Activated naive CD8-positive, alpha-beta T cell treated with anti-CD3 and anti-CD28 coated beads, Interleukin-2, amount 10 ng/mL, durations not matched to agents 7 days and 5 days (primary cell): Measurements from ENCODE around the gene ADAP2. TPM values are rescaled to one million over a fixed set of nuclear protein-coding genes. Genes with fewer than 3 reads are reported as not detected.
A peak's percentile ranks its signal among the peaks of the same experiment; 100 is the strongest.
"Not testable (repeated sequence)": the region's sequence is repeated elsewhere in the genome, so short reads cannot be mapped to it uniquely, and the experiment has no call there.

ENCODE experiments used
- ATAC-seq: fragments of 150-1000 bp; cut with Tn5 transposase; one replicate; pipeline ENCODE4 v1.10.0; 2021; ENCODE audit warnings: low read depth, moderate library complexity
- POLR2A ChIA-PET: fragments of 350-600 bp; sonication (Branson Sonifier 250); formaldehyde crosslinking; loops from one replicate; lab custom pipeline; 2021; ENCODE audit warnings: antibody characterized with exemption; lab: Charles Lee
- DNase-seq: peaks from one replicate; pipeline ENCODE4 v3.0.0; 2021
- H3K27ac Mint-ChIP-seq: one replicate; pipeline ENCODE4 v1.8.0; 2022; ENCODE audit warnings: mild to moderate bottlenecking, mixed read lengths
- H3K27me3 Mint-ChIP-seq: one replicate; pipeline ENCODE4 v1.8.0; 2022; ENCODE audit warnings: mild to moderate bottlenecking, moderate library complexity, mixed read lengths
- H3K36me3 Mint-ChIP-seq: one replicate; pipeline ENCODE4 v1.8.0; 2021; ENCODE audit warnings: mild to moderate bottlenecking, mixed read lengths
- H3K4me1 Mint-ChIP-seq: one replicate; pipeline ENCODE4 v1.8.0; 2021; ENCODE audit warnings: mixed read lengths
- H3K4me3 Mint-ChIP-seq: one replicate; pipeline ENCODE4 v1.8.0; 2022; ENCODE audit warnings: mild to moderate bottlenecking, moderate library complexity, mixed read lengths
- H3K9me3 Mint-ChIP-seq: one replicate; pipeline ENCODE4 v1.8.0; 2021; ENCODE audit warnings: mixed read lengths
- total RNA-seq, 2 experiments: library from RNA; stranded (reverse); gene quantifications; one replicate each; pipeline ENCODE4 v1.2.3, GENCODE V29; 2021

ADAP2 gene
- total RNA-seq, 2 experiments from 2014 or later, result 2.2 to 2.4 TPM

- Mint-ChIP-seq H3K27me3 (peaks cover 63% of the 10 kb centered on the region), H3K36me3 (no peaks in the 10 kb centered on the region), H3K4me1 (peaks cover 5% of the 10 kb centered on the region), H3K27ac (no peak overlapping the region), H3K4me3 (peak overlapping the region; percentile 63), H3K9me3 (no peaks in the 10 kb centered on the region)
- DNase-seq (no peak), ATAC-seq (no peak)
- POLR2A ChIA-PET, result interaction anchor here (1.0 kb wide), 1 partner anchor 10 kb away, joined by 3 read pairs; no protein-coding TSS in a partner anchor
Measured at GRCh38 chr17:30920683-30921543, 832 bp upstream of the ADAP2 start.

- peak overlapping the region; percentile 57 for H3K4me3 Mint-ChIP-seq
- H3K27me3 Mint-ChIP-seq, result peaks cover 66% of the 10 kb centered on the region
- no peaks in the 10 kb centered on the region for H3K36me3 Mint-ChIP-seq
- ATAC-seq (peak; percentile 35), DNase-seq (peak; percentile 36)
- H3K27ac Mint-ChIP-seq, result no peak overlapping the region
- H3K4me1 Mint-ChIP-seq, result peaks cover 5% of the 10 kb centered on the region
- H3K9me3 Mint-ChIP-seq, result no peaks in the 10 kb centered on the region
- POLR2A ChIA-PET, result no interaction called here
Measured at GRCh38 chr17:30922235-30923030, 688 bp downstream of the ADAP2 start.

GRCh38 chr17:30924341-30924740, 2.6 kb downstream of the ADAP2 start:
- Mint-ChIP-seq H3K27me3 (peaks cover 58% of the 10 kb centered on the region), H3K4me3 (no peak overlapping the region), H3K9me3 (no peaks in the 10 kb centered on the region), H3K36me3 (no peaks in the 10 kb centered on the region), H3K4me1 (peaks cover 5% of the 10 kb centered on the region), H3K27ac (no peak overlapping the region)
- POLR2A ChIA-PET, result no interaction called here
- ATAC-seq, result no peak
- no peak for DNase-seq

- POLR2A ChIA-PET, result no interaction called here
- Mint-ChIP-seq H3K9me3 (no peaks in the 10 kb centered on the region), H3K27me3 (peaks cover 48% of the 10 kb centered on the region), H3K4me1 (peaks cover 5% of the 10 kb centered on the region), H3K27ac (no peak overlapping the region), H3K36me3 (no peaks in the 10 kb centered on the region), H3K4me3 (no peak overlapping the region)
- ATAC-seq, result no peak
- no peak for DNase-seq
Measured at GRCh38 chr17:30926516-30926915, 4.8 kb downstream of the ADAP2 start.

- peaks cover 2% of the 10 kb centered on the region for H3K4me1 Mint-ChIP-seq
- ATAC-seq (no peak), DNase-seq (no peak)
- no peak overlapping the region for H3K27ac Mint-ChIP-seq
- H3K4me3 Mint-ChIP-seq, result no peak overlapping the region
- POLR2A ChIA-PET, result no interaction called here
- H3K9me3 Mint-ChIP-seq, result no peaks in the 10 kb centered on the region
- no peaks in the 10 kb centered on the region for H3K36me3 Mint-ChIP-seq
- H3K27me3 Mint-ChIP-seq, result peaks cover 44% of the 10 kb centered on the region
Measured at GRCh38 chr17:30927756-30928155, 6.0 kb downstream of the ADAP2 start.

GRCh38 chr17:30928584-30928983, 6.8 kb downstream of the ADAP2 start:
- no peaks in the 10 kb centered on the region for H3K36me3 Mint-ChIP-seq
- DNase-seq (no peak), ATAC-seq (no peak)
- POLR2A ChIA-PET, result no interaction called here
- no peak overlapping the region for H3K27ac Mint-ChIP-seq
- H3K4me1 Mint-ChIP-seq, result no peaks in the 10 kb centered on the region
- no peak overlapping the region for H3K4me3 Mint-ChIP-seq
- H3K9me3 Mint-ChIP-seq, result no peaks in the 10 kb centered on the region
- H3K27me3 Mint-ChIP-seq, result peaks cover 35% of the 10 kb centered on the region

- H3K27me3 Mint-ChIP-seq, result peaks cover 30% of the 10 kb centered on the region
- no peaks in the 10 kb centered on the region for H3K4me1 Mint-ChIP-seq
- no peak overlapping the region for H3K27ac Mint-ChIP-seq
- DNase-seq, result no peak
- no peaks in the 10 kb centered on the region for H3K9me3 Mint-ChIP-seq
- POLR2A ChIA-PET, result no interaction called here
- no peaks in the 10 kb centered on the region for H3K36me3 Mint-ChIP-seq
- no peak for ATAC-seq
- no peak overlapping the region for H3K4me3 Mint-ChIP-seq
Measured at GRCh38 chr17:30929081-30929633, 7.4 kb downstream of the ADAP2 start.

GRCh38 chr17:30929861-30930260, 8.1 kb downstream of the ADAP2 start:
- H3K4me1 Mint-ChIP-seq, H3K36me3 Mint-ChIP-seq, H3K4me3 Mint-ChIP-seq, H3K9me3 Mint-ChIP-seq, H3K27ac Mint-ChIP-seq, POLR2A ChIA-PET, ATAC-seq, DNase-seq: not testable (repeated sequence)
- peaks cover 23% of the 10 kb centered on the region for H3K27me3 Mint-ChIP-seq

GRCh38 chr17:30930495-30930894, 8.8 kb downstream of the ADAP2 start:
- DNase-seq (no peak), ATAC-seq (no peak)
- H3K9me3 Mint-ChIP-seq, result no peaks in the 10 kb centered on the region
- POLR2A ChIA-PET, result interaction anchor here (0.7 kb wide), 1 partner anchor 10 kb away, joined by 3 read pairs; no protein-coding TSS in a partner anchor
- H3K27ac Mint-ChIP-seq, result no peak overlapping the region
- H3K4me3 Mint-ChIP-seq, result no peak overlapping the region
- peaks cover 19% of the 10 kb centered on the region for H3K27me3 Mint-ChIP-seq
- no peaks in the 10 kb centered on the region for H3K36me3 Mint-ChIP-seq
- H3K4me1 Mint-ChIP-seq, result no peaks in the 10 kb centered on the region

GRCh38 chr17:30931582-30931981, 9.8 kb downstream of the ADAP2 start:
- POLR2A ChIA-PET, result interaction anchor here (0.7 kb wide), 1 partner anchor 16 kb away, joined by 5 read pairs; no protein-coding TSS in a partner anchor
- not testable (repeated sequence) for H3K4me3 Mint-ChIP-seq, H3K27ac Mint-ChIP-seq, H3K36me3 Mint-ChIP-seq, H3K9me3 Mint-ChIP-seq, DNase-seq, H3K4me1 Mint-ChIP-seq, ATAC-seq
- peaks cover 16% of the 10 kb centered on the region for H3K27me3 Mint-ChIP-seq

- Mint-ChIP-seq H3K4me3 (no peak overlapping the region), H3K9me3 (no peaks in the 10 kb centered on the region)
- no peak for DNase-seq
Measured at GRCh38 chr17:30933966-30934365, 12.2 kb downstream of the ADAP2 start.

GRCh38 chr17:30939051-30939689, 17.4 kb downstream of the ADAP2 start:
- DNase-seq, result no peak
- H3K4me1 Mint-ChIP-seq, result peaks cover 6% of the 10 kb centered on the region
- no peaks in the 10 kb centered on the region for H3K9me3 Mint-ChIP-seq
- no peak for ATAC-seq
- peaks cover 7% of the 10 kb centered on the region for H3K27me3 Mint-ChIP-seq
- peak overlapping the region; percentile 50 for H3K27ac Mint-ChIP-seq
- peak overlapping the region; percentile 9 for H3K4me3 Mint-ChIP-seq
- POLR2A ChIA-PET, result interaction anchor here (0.6 to 0.7 kb wide), 2 partner anchors 154 to 539 kb away, joined by 3 read pairs; no protein-coding TSS in a partner anchor
- no peaks in the 10 kb centered on the region for H3K36me3 Mint-ChIP-seq

More at GRCh38 chr17:30933966-30934365, 12.2 kb downstream of the ADAP2 start:
- no peak overlapping the region for H3K27ac Mint-ChIP-seq
- H3K36me3 Mint-ChIP-seq, result no peaks in the 10 kb centered on the region
- H3K27me3 Mint-ChIP-seq, result peaks cover 10% of the 10 kb centered on the region
- peaks cover 3% of the 10 kb centered on the region for H3K4me1 Mint-ChIP-seq
- no peak for ATAC-seq
- POLR2A ChIA-PET, result no interaction called here
